HG02588 (cell line): ENCODE results near the gene CATSPERZ.

Experiments used
- ATAC-seq: cut with Tn5 transposase; IDR thresholded peaks from one replicate; pipeline ENCODE4 v1.9.1; 2021; ENCODE audit warnings: mild to moderate bottlenecking, moderate library complexity; ENCODE audit not compliant: unreplicated experiment

The CATSPERZ gene

GRCh38 chr11:64263947-64264317, 36.2 kb upstream of the CATSPERZ start:
- no peak for ATAC-seq

- ATAC-seq: no peak
These were observed 35.7 kb upstream of the CATSPERZ start for GRCh38 chr11:64264371-64264852.

- no peak for ATAC-seq
These were observed 34.7 kb upstream of the CATSPERZ start for GRCh38 chr11:64265176-64266160.

- no peak for ATAC-seq
These were observed 33.8 kb upstream of the CATSPERZ start for GRCh38 chr11:64266339-64266738.

GRCh38 chr11:64267207-64267945, 32.8 kb upstream of the CATSPERZ start:
- no peak for ATAC-seq

- ATAC-seq: no peak
These were observed 31.9 kb upstream of the CATSPERZ start for GRCh38 chr11:64268025-64268892.

- peak; percentile 13 for ATAC-seq
These were observed 31.1 kb upstream of the CATSPERZ start for GRCh38 chr11:64268893-64269539.

GRCh38 chr11:64269540-64270220, 30.5 kb upstream of the CATSPERZ start:
- ATAC-seq: peak; percentile 62

- no peak for ATAC-seq
These were observed 24.9 kb upstream of the CATSPERZ start for GRCh38 chr11:64275031-64275800.

- no peak for ATAC-seq
These were observed 24.3 kb upstream of the CATSPERZ start for GRCh38 chr11:64275841-64276240.

- ATAC-seq: no peak
These were observed 23.3 kb upstream of the CATSPERZ start for GRCh38 chr11:64276653-64277431.

GRCh38 chr11:64278576-64279190, 21.5 kb upstream of the CATSPERZ start:
- no peak for ATAC-seq

- no peak for ATAC-seq
These were observed 18.0 kb upstream of the CATSPERZ start for GRCh38 chr11:64281957-64282770.

GRCh38 chr11:64283092-64283491, 17.1 kb upstream of the CATSPERZ start:
- ATAC-seq: no peak

- ATAC-seq: peak; percentile 64
These were observed 15.9 kb upstream of the CATSPERZ start, which contains the start of gene BAD for GRCh38 chr11:64284048-64284961. Gene BAD (minus strand): TSS chr11:64284665. CDS start chr11:64284368, 297 bp downstream.
